Measurements from ENCODE around the gene EIF4B. TPM values are rescaled to one million over a fixed set of nuclear protein-coding genes. Genes with fewer than 3 reads are reported as not detected.
A peak's percentile ranks its signal among the peaks of the same experiment; 100 is the strongest.
"Not testable (repeated sequence)": the region's sequence is repeated elsewhere in the genome, so short reads cannot be mapped to it uniquely, and the experiment has no call there.

EIF4B gene
- total RNA-seq, 2 experiments from 2014 or later: 264 to 382 TPM

- CTCF ChIA-PET: interaction anchor here (0.6 to 2.4 kb wide), 6 partner anchors 47 to 1210 kb away, joined by 3 to 11 read pairs (median 4); no protein-coding TSS in a partner anchor
- peak; percentile 85 for DNase-seq
- peak overlapping the region; percentile 83 for H3K4me3 Mint-ChIP-seq
- H3K4me1 Mint-ChIP-seq: peaks cover 53% of the 10 kb centered on the region
- peak; percentile 32 for ATAC-seq
- H3K9me3 Mint-ChIP-seq (ENCODE audit: low read depth): no peaks in the 10 kb centered on the region
- H3K27ac Mint-ChIP-seq: peak overlapping the region; percentile 95
- no peaks in the 10 kb centered on the region for H3K27me3 Mint-ChIP-seq
- peaks cover 38% of the 10 kb centered on the region for H3K36me3 Mint-ChIP-seq
Measured at GRCh38 chr12:53006810-53007309, 604 bp downstream of the EIF4B start.

- CTCF ChIA-PET: interaction anchor here (1.1 to 2.4 kb wide), 3 partner anchors 46 to 95 kb away, joined by 3 to 9 read pairs (median 4); no protein-coding TSS in a partner anchor
- peak overlapping the region; percentile 95 for H3K27ac Mint-ChIP-seq
- H3K36me3 Mint-ChIP-seq: peaks cover 41% of the 10 kb centered on the region
- no peaks in the 10 kb centered on the region for H3K9me3 Mint-ChIP-seq (ENCODE audit: low read depth)
- DNase-seq: no peak
- ATAC-seq: no peak
- no peaks in the 10 kb centered on the region for H3K27me3 Mint-ChIP-seq
- peaks cover 56% of the 10 kb centered on the region for H3K4me1 Mint-ChIP-seq
- H3K4me3 Mint-ChIP-seq: peak overlapping the region; percentile 83
Measured at GRCh38 chr12:53007343-53007742, 1.1 kb downstream of the EIF4B start.

- DNase-seq; CTCF ChIA-PET; H3K27me3 Mint-ChIP-seq; ATAC-seq; H3K9me3 Mint-ChIP-seq (ENCODE audit: low read depth); H3K27ac Mint-ChIP-seq: not testable (repeated sequence)
- peaks cover 46% of the 10 kb centered on the region for H3K36me3 Mint-ChIP-seq
- H3K4me1 Mint-ChIP-seq: peaks cover 64% of the 10 kb centered on the region
- peak overlapping the region; percentile 83 for H3K4me3 Mint-ChIP-seq
Measured at GRCh38 chr12:53008760-53009159, 2.5 kb downstream of the EIF4B start.

- Mint-ChIP-seq H3K27ac (no peak overlapping the region), H3K4me1 (peaks cover 66% of the 10 kb centered on the region), H3K9me3 (ENCODE audit: low read depth) (no peaks in the 10 kb centered on the region), H3K4me3 (no peak overlapping the region), H3K27me3 (no peaks in the 10 kb centered on the region), H3K36me3 (peaks cover 50% of the 10 kb centered on the region)
- CTCF ChIA-PET: interaction anchor here (1.0 to 1.2 kb wide), 3 partner anchors 36 to 55 kb away, joined by 3 to 6 read pairs (median 3); no protein-coding TSS in a partner anchor
- ATAC-seq: no peak
- no peak for DNase-seq
Measured at GRCh38 chr12:53010955-53011354, 4.7 kb downstream of the EIF4B start.

- CTCF ChIA-PET: interaction anchor here (0.5 kb wide), 1 partner anchor 49 kb away, joined by 4 read pairs; no protein-coding TSS in a partner anchor
- DNase-seq (no peak), ATAC-seq (no peak)
- no peak overlapping the region for H3K27ac Mint-ChIP-seq
- peaks cover 55% of the 10 kb centered on the region for H3K36me3 Mint-ChIP-seq
- no peak overlapping the region for H3K4me3 Mint-ChIP-seq
- H3K9me3 Mint-ChIP-seq (ENCODE audit: low read depth): no peaks in the 10 kb centered on the region
- H3K4me1 Mint-ChIP-seq: peaks cover 66% of the 10 kb centered on the region
- H3K27me3 Mint-ChIP-seq: no peaks in the 10 kb centered on the region
Measured at GRCh38 chr12:53011889-53012288, 5.6 kb downstream of the EIF4B start.

GRCh38 chr12:53012928-53013327 is 6.7 kb downstream of the EIF4B start:
- peaks cover 59% of the 10 kb centered on the region for H3K4me1 Mint-ChIP-seq
- DNase-seq (no peak), ATAC-seq (no peak)
- no peaks in the 10 kb centered on the region for H3K9me3 Mint-ChIP-seq (ENCODE audit: low read depth)
- peaks cover 54% of the 10 kb centered on the region for H3K36me3 Mint-ChIP-seq
- no peak overlapping the region for H3K4me3 Mint-ChIP-seq
- H3K27ac Mint-ChIP-seq: no peak overlapping the region
- no peaks in the 10 kb centered on the region for H3K27me3 Mint-ChIP-seq
- CTCF ChIA-PET: interaction anchor here (0.9 kb wide), 1 partner anchor 72 kb away, joined by 3 read pairs; no protein-coding TSS in a partner anchor

GRCh38 chr12:53014709-53015108 is 8.5 kb downstream of the EIF4B start:
- Mint-ChIP-seq H3K27ac (peak overlapping the region; percentile 63), H3K9me3 (ENCODE audit: low read depth) (no peaks in the 10 kb centered on the region), H3K27me3 (no peaks in the 10 kb centered on the region), H3K4me3 (no peak overlapping the region), H3K4me1 (peaks cover 43% of the 10 kb centered on the region), H3K36me3 (peaks cover 56% of the 10 kb centered on the region)
- no peak for DNase-seq
- CTCF ChIA-PET: interaction anchor here (1.0 to 1.4 kb wide), 3 partner anchors 9 to 24 kb away, joined by 4 to 7 read pairs (median 4); partner anchors contain the start of gene EIF4B
- ATAC-seq: peak; percentile 63

- ATAC-seq: no peak
- Mint-ChIP-seq H3K27ac (no peak overlapping the region), H3K4me3 (no peak overlapping the region), H3K27me3 (no peaks in the 10 kb centered on the region), H3K36me3 (peaks cover 61% of the 10 kb centered on the region), H3K4me1 (no peaks in the 10 kb centered on the region), H3K9me3 (ENCODE audit: low read depth) (no peaks in the 10 kb centered on the region)
- CTCF ChIA-PET: interaction anchor here (0.6 to 2.8 kb wide), 4 partner anchors 10 to 51 kb away, joined by 3 to 10 read pairs (median 4); no protein-coding TSS in a partner anchor
- DNase-seq: no peak
Measured at GRCh38 chr12:53025250-53025649, 19.0 kb downstream of the EIF4B start.

- peaks cover 57% of the 10 kb centered on the region for H3K36me3 Mint-ChIP-seq
- not testable (repeated sequence) for H3K4me1 Mint-ChIP-seq; H3K9me3 Mint-ChIP-seq (ENCODE audit: low read depth); H3K27me3 Mint-ChIP-seq; H3K4me3 Mint-ChIP-seq; ATAC-seq; DNase-seq; H3K27ac Mint-ChIP-seq
- CTCF ChIA-PET: interaction anchor here (2.8 kb wide), 1 partner anchor 11 kb away, joined by 10 read pairs; no protein-coding TSS in a partner anchor
Measured at GRCh38 chr12:53027014-53027413, 20.8 kb downstream of the EIF4B start.

GRCh38 chr12:53031616-53032015 is 25.4 kb downstream of the EIF4B start:
- Mint-ChIP-seq H3K27me3 (no peaks in the 10 kb centered on the region), H3K27ac (no peak overlapping the region), H3K4me3 (no peak overlapping the region), H3K36me3 (peaks cover 58% of the 10 kb centered on the region), H3K4me1 (peaks cover 14% of the 10 kb centered on the region), H3K9me3 (ENCODE audit: low read depth) (no peaks in the 10 kb centered on the region)
- CTCF ChIA-PET: interaction anchor here (1.0 to 1.4 kb wide), 4 partner anchors 10 to 35 kb away, joined by 3 to 5 read pairs (median 3); partner anchors contain the start of gene EIF4B
- ATAC-seq (no peak), DNase-seq (no peak)

- Mint-ChIP-seq H3K4me1 (peaks cover 34% of the 10 kb centered on the region), H3K27ac (peak overlapping the region; percentile 1), H3K36me3 (peaks cover 56% of the 10 kb centered on the region)
- not testable (repeated sequence) for H3K9me3 Mint-ChIP-seq (ENCODE audit: low read depth); DNase-seq; ATAC-seq; H3K27me3 Mint-ChIP-seq; H3K4me3 Mint-ChIP-seq
- CTCF ChIA-PET: interaction anchor here (1.3 to 1.6 kb wide), 2 partner anchors 12 to 28 kb away, joined by 3 read pairs; no protein-coding TSS in a partner anchor
Measured at GRCh38 chr12:53033832-53034231, 27.6 kb downstream of the EIF4B start.

GRCh38 chr12:53034459-53034858 is 28.2 kb downstream of the EIF4B start:
- H3K27ac Mint-ChIP-seq: peak overlapping the region; percentile 63
- ATAC-seq (no peak), DNase-seq (no peak)
- H3K36me3 Mint-ChIP-seq: peaks cover 62% of the 10 kb centered on the region
- H3K4me3 Mint-ChIP-seq: no peak overlapping the region
- peaks cover 40% of the 10 kb centered on the region for H3K4me1 Mint-ChIP-seq
- CTCF ChIA-PET: interaction anchor here (1.2 to 1.6 kb wide), 3 partner anchors 12 to 27 kb away, joined by 3 to 4 read pairs (median 3); no protein-coding TSS in a partner anchor
- no peaks in the 10 kb centered on the region for H3K9me3 Mint-ChIP-seq (ENCODE audit: low read depth)
- no peaks in the 10 kb centered on the region for H3K27me3 Mint-ChIP-seq

- CTCF ChIA-PET: interaction anchor here (1.1 to 3.6 kb wide), 3 partner anchors 8 to 11 kb away, joined by 3 to 10 read pairs (median 3); no protein-coding TSS in a partner anchor
- Mint-ChIP-seq H3K27me3 (no peaks in the 10 kb centered on the region), H3K36me3 (peaks cover 64% of the 10 kb centered on the region), H3K4me1 (peaks cover 42% of the 10 kb centered on the region), H3K9me3 (ENCODE audit: low read depth) (no peaks in the 10 kb centered on the region), H3K27ac (no peak overlapping the region), H3K4me3 (no peak overlapping the region)
- ATAC-seq (no peak), DNase-seq (no peak)
Measured at GRCh38 chr12:53036802-53037201, 30.5 kb downstream of the EIF4B start.

GRCh38 chr12:53039851-53040250 is 33.6 kb downstream of the EIF4B start:
- H3K4me3 Mint-ChIP-seq: no peak overlapping the region
- no peaks in the 10 kb centered on the region for H3K9me3 Mint-ChIP-seq (ENCODE audit: low read depth)
- H3K4me1 Mint-ChIP-seq: peaks cover 31% of the 10 kb centered on the region
- peaks cover 52% of the 10 kb centered on the region for H3K36me3 Mint-ChIP-seq
- no peaks in the 10 kb centered on the region for H3K27me3 Mint-ChIP-seq
- no peak for DNase-seq
- no peak for ATAC-seq
- CTCF ChIA-PET: interaction anchor here (0.6 to 3.6 kb wide), 5 partner anchors 14 to 118 kb away, joined by 3 to 11 read pairs (median 9); no protein-coding TSS in a partner anchor
- H3K27ac Mint-ChIP-seq: no peak overlapping the region

All from activated CD8-positive, alpha-beta memory T cell treated with anti-CD3 and anti-CD28 coated beads, Interleukin-2, amount 10 ng/mL, durations not matched to agents 7 days and 5 days (primary cell).